ENCODE data around the gene FCHSD1. TPM values are rescaled to one million over a fixed set of nuclear protein-coding genes. Genes with fewer than 3 reads are reported as not detected.

Gene FCHSD1
- total and polyA plus RNA-seq, 2 donors (not counting 1 experiment from before 2014, with no cell fraction given): 123 to 193 TPM

DNA sequence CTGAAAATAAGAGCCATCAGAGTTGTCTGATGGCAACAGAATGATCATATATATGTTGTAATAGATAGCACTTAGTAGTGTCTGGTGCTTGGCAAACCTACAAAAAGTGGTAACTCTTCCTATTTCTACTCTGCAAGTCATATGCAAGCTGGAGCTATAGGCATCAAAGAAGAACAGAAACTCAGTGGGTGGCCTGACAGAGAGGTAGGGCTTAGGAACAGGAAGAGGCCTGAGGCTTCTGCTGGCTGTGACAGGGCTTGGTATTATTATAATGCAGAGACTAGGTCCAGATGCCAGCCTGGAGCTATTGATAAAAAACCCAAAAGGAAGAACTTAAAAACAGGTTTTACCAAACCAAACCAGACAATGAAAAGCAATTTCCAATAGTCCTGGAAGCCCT, 28.0 kb downstream of the FCHSD1 start:
- peak overlapping the region; percentile 7 for H2AFZ ChIP-seq (ENCODE audit: insufficient read depth, low read depth, low read length, poor library complexity, severe bottlenecking)
- no peak overlapping the region for H3K9ac ChIP-seq (ENCODE audit: low read length)
- H3K79me2 ChIP-seq (ENCODE audit: control insufficient read depth, insufficient read depth, low read length): peaks cover 28% of the 10 kb centered on the region
- H3K4me2 ChIP-seq (replicated peaks; ENCODE audit: low read depth, low read length, poor library complexity, severe bottlenecking): peak overlapping the region; percentile 55
- DNase-seq (peak; percentile 72), ATAC-seq (ENCODE audit: low read depth) (peak; percentile 19)
- peak overlapping the region; percentile 62 to 64 for H3K27ac ChIP-seq (ENCODE audit: low read length in 2 of 2)
- peaks cover 21 to 30% of the 10 kb centered on the region in 2 donors for H3K4me1 ChIP-seq (ENCODE audit: control insufficient read depth in 2 of 2, insufficient read depth in 2 of 2, low read length in 2 of 2)
- no peaks in the 10 kb centered on the region for H3K9me3 ChIP-seq (ENCODE audit: control extremely low read depth in 1 of 3, control insufficient read depth in 2 of 3, insufficient read depth in 1 of 3, low read length in 2 of 3)
- ChIA-PET POLR2A (interaction anchor here (1.0 to 1.3 kb wide), 2 partner anchors 11 to 14 kb away, joined by 4 to 9 read pairs; partner anchors contain the start of gene RELL2), CTCF (interaction anchor here (1.1 to 28.1 kb wide), 6 partner anchors 14 to 110 kb away, joined by 3 to 760 read pairs (median 10); partner anchors contain the start of genes HDAC3 and RELL2)
- Mint-ChIP-seq H3K9me3 (ENCODE audit: insufficient read depth) (no peaks in the 10 kb centered on the region), H3K4me3 (peak overlapping the region; percentile 35), H3K27me3 (no peaks in the 10 kb centered on the region), H3K27ac (peak overlapping the region; percentile 76), H3K4me1 (peaks cover 25% of the 10 kb centered on the region)
- intact Hi-C loops (cut with micrococcal nuclease): no loop called here
- H3K27me3 ChIP-seq (replicated peaks in 1 of 4; ENCODE audit: control extremely low read depth in 1 of 4, control insufficient read depth in 3 of 4, insufficient read depth in 4 of 4, low read length in 3 of 4): no peaks in the 10 kb centered on the region
- peak overlapping the region in 1 of 5 experiments; percentile 2 for H3K4me3 ChIP-seq (ENCODE audit: control extremely low read depth in 1 of 5, extremely low read depth in 1 of 5, insufficient read depth in 1 of 5, low read depth in 2 of 5, low read length in 4 of 5)
- no peak for TF ChIP-seq CTCF (IDR thresholded peaks at IDR 0.05)
- TF ChIP-seq EZH2 (IDR thresholded peaks at IDR 0.05; ENCODE audit: borderline replicate concordance, insufficient read depth, low read depth, low read length, poor library complexity, severe bottlenecking): no peak
- peaks cover 0 to 51% of the 10 kb centered on the region in 2 experiments for H3K36me3 ChIP-seq (replicated peaks in 1 of 2; ENCODE audit: control extremely low read depth in 1 of 2, control insufficient read depth in 1 of 2, extremely low read depth in 1 of 2, insufficient read depth in 2 of 2, low read length in 1 of 2)
- H4K20me1 ChIP-seq (ENCODE audit: control insufficient read depth, insufficient read depth, low read length, poor library complexity, severe bottlenecking): no peaks in the 10 kb centered on the region

Measured in B cell (primary cell).